Measurements from ENCODE around the gene RBPMS2.

The RBPMS2 gene

GRCh38 chr15:64705006-64705405 lies 70.4 kb downstream of the RBPMS2 start:
- TF ChIP-seq SPI1 (IDR thresholded peaks at IDR 0.05; ENCODE audit: borderline replicate concordance, low read depth) (no peak), REST (IDR thresholded peaks at IDR 0.05; ENCODE audit: insufficient replicate concordance, low read depth) (no peak), GABPA (IDR thresholded peaks at IDR 0.05; ENCODE audit: low read depth) (no peak), POLR2AphosphoS5 (IDR thresholded peaks at IDR 0.05; ENCODE audit: low read depth) (no peak)
- TF ChIP-seq, protein P1, sequence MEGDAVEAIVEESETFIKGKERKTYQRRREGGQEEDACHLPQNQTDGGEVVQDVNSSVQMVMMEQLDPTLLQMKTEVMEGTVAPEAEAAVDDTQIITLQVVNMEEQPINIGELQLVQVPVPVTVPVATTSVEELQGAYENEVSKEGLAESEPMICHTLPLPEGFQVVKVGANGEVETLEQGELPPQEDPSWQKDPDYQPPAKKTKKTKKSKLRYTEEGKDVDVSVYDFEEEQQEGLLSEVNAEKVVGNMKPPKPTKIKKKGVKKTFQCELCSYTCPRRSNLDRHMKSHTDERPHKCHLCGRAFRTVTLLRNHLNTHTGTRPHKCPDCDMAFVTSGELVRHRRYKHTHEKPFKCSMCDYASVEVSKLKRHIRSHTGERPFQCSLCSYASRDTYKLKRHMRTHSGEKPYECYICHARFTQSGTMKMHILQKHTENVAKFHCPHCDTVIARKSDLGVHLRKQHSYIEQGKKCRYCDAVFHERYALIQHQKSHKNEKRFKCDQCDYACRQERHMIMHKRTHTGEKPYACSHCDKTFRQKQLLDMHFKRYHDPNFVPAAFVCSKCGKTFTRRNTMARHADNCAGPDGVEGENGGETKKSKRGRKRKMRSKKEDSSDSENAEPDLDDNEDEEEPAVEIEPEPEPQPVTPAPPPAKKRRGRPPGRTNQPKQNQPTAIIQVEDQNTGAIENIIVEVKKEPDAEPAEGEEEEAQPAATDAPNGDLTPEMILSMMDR (IDR thresholded peaks at IDR 0.05; ENCODE audit: insufficient read depth, low read length), result no peak
- no peak for DNase-seq (ENCODE audit: low read depth in 1 of 2, low spot score in 1 of 2)
- Histone ChIP-seq H3K27me3 (ENCODE audit: insufficient read depth, poor library complexity, severe bottlenecking) (no peaks in the 10 kb centered on the region), H3K4me3 (replicated peaks; ENCODE audit: insufficient read depth, low read length) (no peak overlapping the region), H3K27ac (replicated peaks) (no peak overlapping the region)

DNA sequence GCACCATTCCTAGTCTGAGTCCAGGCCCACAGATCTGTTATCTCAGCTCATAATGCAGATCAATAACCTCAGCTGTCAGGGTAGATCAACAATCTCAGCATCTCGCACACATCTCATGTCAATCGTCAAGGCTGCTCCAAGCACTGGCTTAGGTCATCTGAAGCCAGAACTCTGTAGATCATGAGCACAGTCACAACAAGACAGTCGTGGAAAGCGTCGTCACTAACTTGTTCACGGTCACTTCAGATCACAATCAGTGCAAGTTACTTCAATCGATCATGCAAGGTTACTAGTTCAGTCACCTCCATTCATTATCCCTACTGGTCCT lies 71.8 kb downstream of the RBPMS2 start:
- TF ChIP-seq SPI1 (IDR thresholded peaks at IDR 0.05; ENCODE audit: borderline replicate concordance, low read depth) (no peak), POLR2AphosphoS5 (IDR thresholded peaks at IDR 0.05; ENCODE audit: low read depth) (no peak), REST (IDR thresholded peaks at IDR 0.05; ENCODE audit: insufficient replicate concordance, low read depth) (no peak), GABPA (IDR thresholded peaks at IDR 0.05; ENCODE audit: low read depth) (no peak)
- TF ChIP-seq, protein P1 (IDR thresholded peaks at IDR 0.05; ENCODE audit: insufficient read depth, low read length), result no peak
- Histone ChIP-seq H3K27ac (replicated peaks) (peak overlapping the region; percentile 72), H3K4me3 (replicated peaks; ENCODE audit: insufficient read depth, low read length) (peak overlapping the region; percentile 95), H3K27me3 (ENCODE audit: insufficient read depth, poor library complexity, severe bottlenecking) (no peaks in the 10 kb centered on the region)
- no peak for DNase-seq (ENCODE audit: low read depth in 1 of 2, low spot score in 1 of 2)

DNA sequence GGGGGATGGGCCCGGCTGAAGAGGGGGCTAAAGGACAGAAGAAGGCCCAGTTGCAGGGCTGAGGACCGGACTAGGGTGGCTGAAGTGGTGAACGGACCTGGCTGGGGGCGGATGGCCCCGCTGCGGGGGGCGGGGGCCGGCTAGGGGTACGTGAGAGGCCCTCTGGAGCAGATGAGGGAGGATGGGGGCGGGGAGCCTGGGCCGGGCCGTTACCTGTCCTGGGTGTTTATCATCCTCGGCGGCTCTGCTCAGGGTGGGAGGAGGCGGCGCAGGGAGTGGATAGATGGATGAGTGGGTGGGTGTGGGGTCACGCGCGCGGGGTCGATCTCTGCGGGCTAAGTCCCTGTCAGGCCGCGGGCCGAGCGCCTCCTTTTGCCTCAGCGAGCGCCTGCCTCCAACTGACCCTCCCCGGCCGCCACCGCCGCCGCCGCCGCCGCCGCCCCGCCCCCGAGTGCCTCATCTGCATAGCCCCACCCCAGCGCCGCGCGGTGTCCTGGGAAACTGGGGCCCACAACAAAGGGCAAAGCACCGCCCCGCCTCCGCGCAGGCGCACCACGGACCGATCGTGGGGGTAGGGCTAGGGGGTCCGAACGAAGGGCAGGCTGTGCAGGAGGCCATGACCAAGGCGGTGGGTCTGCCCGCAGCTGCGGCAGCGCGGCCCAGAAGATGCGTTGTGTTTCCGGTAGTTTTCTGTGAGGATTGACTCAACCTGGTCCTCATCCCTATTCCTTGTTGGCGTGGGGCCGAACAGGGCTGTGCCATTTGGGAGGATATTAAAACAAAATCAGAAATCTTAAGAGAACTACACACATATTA lies 72.4 kb downstream of the RBPMS2 start:
- TF ChIP-seq GABPA (IDR thresholded peaks at IDR 0.05; ENCODE audit: low read depth) (no peak), SPI1 (IDR thresholded peaks at IDR 0.05; ENCODE audit: borderline replicate concordance, low read depth) (no peak), POLR2AphosphoS5 (IDR thresholded peaks at IDR 0.05; ENCODE audit: low read depth) (peak; percentile 85; the same call in 1 of the 2 replicates), REST (IDR thresholded peaks at IDR 0.05; ENCODE audit: insufficient replicate concordance, low read depth) (no peak)
- TF ChIP-seq, protein P1 (IDR thresholded peaks at IDR 0.05; ENCODE audit: insufficient read depth, low read length), result no peak
- Histone ChIP-seq H3K27me3 (ENCODE audit: insufficient read depth, poor library complexity, severe bottlenecking) (no peaks in the 10 kb centered on the region), H3K4me3 (replicated peaks; ENCODE audit: insufficient read depth, low read length) (peak overlapping the region; percentile 95), H3K27ac (replicated peaks) (peak overlapping the region; percentile 72)
- peak; percentile 73 to 95 for DNase-seq (ENCODE audit: low read depth in 1 of 2, low spot score in 1 of 2)

Data from HL-60 (cell line).